Mesendoderm (in vitro differentiated cells): Measurements from ENCODE around the gene GAK.

ENCODE experiments used
- DNase-seq: peaks from one replicate; pipeline ENCODE4 v3.0.0; 2013
- H2AK5ac ChIP-seq: 2 replicates; pipeline ENCODE4 v1.6.1; 2013; ENCODE audit warnings: low read length, inconsistent platforms
- H2BK120ac ChIP-seq: 2 replicates; pipeline ENCODE4 v1.6.1; 2013; ENCODE audit warnings: low read depth, mild to moderate bottlenecking, low read length, moderate library complexity, mixed read lengths
- H2BK15ac ChIP-seq: replicated peaks from 2 replicates; pipeline ENCODE4 v1.6.1; 2013; ENCODE audit warnings: low read depth, mild to moderate bottlenecking, moderate library complexity
- H2BK5ac ChIP-seq: 2 replicates; pipeline ENCODE4 v1.6.1; 2013; ENCODE audit warnings: low read length, inconsistent platforms
- H3K18ac ChIP-seq: 2 replicates; pipeline ENCODE4 v1.6.1; 2013; ENCODE audit warnings: mild to moderate bottlenecking, low read length, mixed read lengths
- H3K23ac ChIP-seq: one replicate; pipeline ENCODE4 v1.6.1; 2013; ENCODE audit warnings: low read length
- H3K27ac ChIP-seq: 2 replicates; pipeline ENCODE4 v1.5.1; 2013; ENCODE audit warnings: low read depth, mild to moderate bottlenecking, inconsistent platforms, low read length, moderate library complexity
- H3K27me3 ChIP-seq: 2 replicates; pipeline ENCODE4 v1.6.1; 2013; ENCODE audit warnings: low read length, control low read depth, mild to moderate bottlenecking, inconsistent platforms; ENCODE audit not compliant: insufficient read depth, poor library complexity
- H3K36me3 ChIP-seq: 2 replicates; pipeline ENCODE4 v1.6.1; 2013; ENCODE audit warnings: low read length, inconsistent platforms; ENCODE audit not compliant: control insufficient read depth, insufficient read depth
- H3K4ac ChIP-seq: one replicate; pipeline ENCODE4 v1.6.1; 2013; ENCODE audit warnings: low read depth, mild to moderate bottlenecking, low read length, moderate library complexity
- H3K4me1 ChIP-seq: 2 replicates; pipeline ENCODE4 v1.6.1; 2013; ENCODE audit warnings: low read depth, low read length, inconsistent platforms; ENCODE audit not compliant: control insufficient read depth
- H3K4me2 ChIP-seq: 2 replicates; pipeline ENCODE4 v1.6.1; 2013; ENCODE audit warnings: low read length
- H3K4me3 ChIP-seq: 2 replicates; pipeline ENCODE4 v1.5.1; 2013; ENCODE audit warnings: mild to moderate bottlenecking, low read length
- H3K56ac ChIP-seq: one replicate; pipeline ENCODE4 v1.6.1; 2013; ENCODE audit warnings: low read length
- H3K79me1 ChIP-seq: 2 replicates; pipeline ENCODE4 v1.6.1; 2013; ENCODE audit warnings: low read length, inconsistent platforms
- H3K79me2 ChIP-seq: 2 replicates; pipeline ENCODE4 v1.6.1; 2013; ENCODE audit warnings: mild to moderate bottlenecking, low read length; ENCODE audit not compliant: control insufficient read depth, insufficient read depth
- H3K9ac ChIP-seq: 2 replicates; pipeline ENCODE4 v1.6.1; 2013; ENCODE audit warnings: low read length, inconsistent platforms
- H4K5ac ChIP-seq: one replicate; pipeline ENCODE4 v1.6.1; 2013; ENCODE audit warnings: low read length
- H4K8ac ChIP-seq: one replicate; pipeline ENCODE4 v1.6.1; 2013; ENCODE audit warnings: low read depth, mild to moderate bottlenecking, control low read depth, low read length, moderate library complexity
- WGBS: extraction: QIAGEN DNeasy Blood & Tissue Kit; methylation state at CpG from one replicate; pipeline ENCODE4 v1.1.7; 2013; ENCODE audit warnings: low lambda C conversion rate, missing lambda C conversion rate; ENCODE audit not compliant: insufficient coverage; ENCODE audit errors: extremely low coverage; 5-methylcytosine and 5-hydroxymethylcytosine counted together

GAK gene

DNA sequence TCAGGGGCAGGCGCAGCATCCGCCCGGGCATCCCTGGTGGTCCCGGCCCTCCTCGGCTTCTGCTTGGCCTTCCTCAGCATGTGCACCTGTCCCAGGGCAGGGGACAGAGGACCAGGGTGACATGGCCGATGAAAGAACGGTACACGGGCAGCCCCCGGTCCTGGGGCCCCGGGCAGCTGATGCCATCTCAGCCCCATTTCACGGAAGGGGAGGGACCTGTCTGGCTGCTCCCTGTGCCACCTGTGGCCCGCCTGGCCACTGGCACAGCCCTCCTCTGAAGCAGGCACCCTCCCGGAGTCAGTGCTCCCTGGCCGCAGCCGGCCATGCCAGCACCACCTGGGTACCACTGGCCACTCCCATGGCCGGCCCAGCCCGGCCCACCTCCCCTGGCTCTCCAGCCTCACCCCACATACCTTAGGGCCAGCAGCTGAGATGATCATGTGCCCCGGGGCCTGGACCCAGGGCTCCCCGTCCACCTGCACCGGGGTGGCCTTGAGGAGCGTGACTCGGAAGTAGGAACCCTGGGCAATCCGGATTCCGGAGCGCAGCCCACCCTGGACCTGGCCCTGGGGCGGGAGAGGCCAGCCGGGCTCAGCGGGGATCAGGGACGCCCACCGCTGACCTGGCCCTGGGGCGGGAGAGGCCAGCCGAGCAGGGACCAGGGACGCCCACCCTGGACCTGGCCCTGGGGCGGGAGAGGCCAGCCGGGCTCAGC lies 28.7 kb upstream of the GAK start:
- H2AK5ac ChIP-seq: no peak overlapping the region
- H3K27ac ChIP-seq: no peak overlapping the region
- H4K5ac ChIP-seq: no peak overlapping the region
- H3K27me3 ChIP-seq: no peaks in the 10 kb centered on the region
- H4K8ac ChIP-seq: no peak overlapping the region
- WGBS: no CpG with 5 or more reads among the region's 35 CpGs
- no peak overlapping the region for H3K4me3 ChIP-seq
- no peaks in the 10 kb centered on the region for H3K4me1 ChIP-seq
- no peaks in the 10 kb centered on the region for H3K36me3 ChIP-seq
- no peak overlapping the region for H3K23ac ChIP-seq
- no peak for DNase-seq
- H3K56ac ChIP-seq: no peak overlapping the region
- H3K79me1 ChIP-seq: no peaks in the 10 kb centered on the region
- H2BK120ac ChIP-seq: no peak overlapping the region
- H2BK15ac ChIP-seq: no peak overlapping the region
- no peaks in the 10 kb centered on the region for H3K79me2 ChIP-seq
- no peak overlapping the region for H3K18ac ChIP-seq
- H3K4ac ChIP-seq: no peak overlapping the region
- H3K9ac ChIP-seq: no peak overlapping the region
- no peak overlapping the region for H3K4me2 ChIP-seq
- H2BK5ac ChIP-seq: no peak overlapping the region

DNA sequence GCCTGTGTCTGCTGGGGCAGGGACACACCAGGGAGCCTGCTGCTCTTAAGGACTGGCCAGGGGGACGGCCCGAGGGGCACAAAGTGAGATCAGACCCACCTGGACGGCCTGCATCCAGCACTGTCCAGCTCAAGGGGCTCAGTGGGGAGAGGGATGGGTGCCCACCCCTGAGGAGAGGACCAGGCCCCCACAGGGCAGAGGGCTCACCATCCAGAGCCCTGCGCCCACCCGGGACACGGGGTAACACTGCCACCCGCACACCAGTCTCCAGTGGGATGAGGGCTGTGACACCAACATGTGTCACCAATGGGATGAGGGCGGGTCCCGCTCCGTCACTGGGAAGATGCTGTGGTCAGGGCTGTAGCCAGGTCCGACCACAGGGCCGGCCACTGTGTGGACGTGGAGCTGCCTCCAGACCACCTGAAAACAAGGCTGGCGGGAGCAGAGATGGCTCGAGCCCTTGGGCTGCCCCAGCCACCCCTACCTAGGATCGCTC lies 28.1 kb upstream of the GAK start:
- Histone ChIP-seq H3K4me3 (no peak overlapping the region), H2BK15ac (no peak overlapping the region), H3K4me1 (no peaks in the 10 kb centered on the region), H3K56ac (no peak overlapping the region), H3K18ac (no peak overlapping the region), H3K27me3 (no peaks in the 10 kb centered on the region), H3K4ac (no peak overlapping the region), H3K27ac (no peak overlapping the region), H4K8ac (no peak overlapping the region), H3K4me2 (no peak overlapping the region), H3K79me2 (no peaks in the 10 kb centered on the region), H3K36me3 (no peaks in the 10 kb centered on the region), H3K9ac (no peak overlapping the region), H4K5ac (no peak overlapping the region), H3K23ac (no peak overlapping the region), H3K79me1 (no peaks in the 10 kb centered on the region), H2BK120ac (no peak overlapping the region), H2BK5ac (no peak overlapping the region), H2AK5ac (no peak overlapping the region)
- no peak for DNase-seq
- no CpG with 5 or more reads among the region's 16 CpGs for WGBS

DNA sequence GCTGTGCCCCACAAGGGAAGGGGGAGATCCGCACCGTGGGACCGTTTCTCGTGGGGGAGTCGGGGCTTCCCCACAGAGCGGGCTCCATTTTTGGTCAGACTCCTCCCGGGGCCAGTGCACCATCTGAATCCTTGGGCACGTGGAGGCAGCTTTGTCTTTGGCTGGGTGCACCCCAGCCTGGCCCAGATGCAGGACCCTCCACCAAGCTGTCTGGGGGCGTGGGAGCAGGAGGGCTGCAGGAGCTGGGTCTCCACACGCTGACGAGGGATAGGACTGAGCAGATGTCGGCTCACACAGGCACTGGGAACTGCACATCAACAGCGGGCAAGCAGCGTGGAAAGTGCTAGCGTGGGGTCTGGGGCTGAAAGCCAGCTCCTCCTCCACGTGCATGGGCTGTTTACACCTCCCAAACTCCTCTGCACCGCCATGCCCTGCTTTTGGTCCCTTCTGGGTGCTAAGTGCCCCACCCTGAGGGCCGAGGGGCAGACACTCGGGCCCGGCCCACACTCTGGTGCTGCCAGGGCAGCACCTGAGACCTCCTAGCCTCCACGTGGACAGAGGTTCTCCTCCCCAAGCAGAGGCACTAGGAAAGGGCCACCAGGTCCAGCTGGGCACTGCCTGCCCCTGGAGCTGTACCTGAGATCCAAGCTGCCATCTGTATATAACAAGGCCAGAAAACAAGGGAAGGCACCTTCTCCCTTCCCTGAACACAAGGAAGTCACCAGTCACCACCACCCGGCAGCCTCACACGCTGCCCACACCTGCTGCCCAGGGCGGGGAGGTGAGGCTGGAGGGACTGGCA lies 27.4 kb upstream of the GAK start:
- no peak overlapping the region for H3K23ac ChIP-seq
- no peak overlapping the region for H4K8ac ChIP-seq
- DNase-seq: no peak
- H3K56ac ChIP-seq: no peak overlapping the region
- no peak overlapping the region for H3K4me2 ChIP-seq
- H3K79me1 ChIP-seq: no peaks in the 10 kb centered on the region
- H3K36me3 ChIP-seq: no peaks in the 10 kb centered on the region
- H3K4me3 ChIP-seq: no peak overlapping the region
- H3K27me3 ChIP-seq: no peaks in the 10 kb centered on the region
- H2BK120ac ChIP-seq: no peak overlapping the region
- no peaks in the 10 kb centered on the region for H3K79me2 ChIP-seq
- H2BK15ac ChIP-seq: no peak overlapping the region
- no peak overlapping the region for H3K18ac ChIP-seq
- no peak overlapping the region for H4K5ac ChIP-seq
- no CpG with 5 or more reads among the region's 24 CpGs for WGBS
- no peak overlapping the region for H3K9ac ChIP-seq
- H3K4me1 ChIP-seq: no peaks in the 10 kb centered on the region
- H2BK5ac ChIP-seq: no peak overlapping the region
- H3K27ac ChIP-seq: no peak overlapping the region
- H2AK5ac ChIP-seq: no peak overlapping the region
- no peak overlapping the region for H3K4ac ChIP-seq

DNA sequence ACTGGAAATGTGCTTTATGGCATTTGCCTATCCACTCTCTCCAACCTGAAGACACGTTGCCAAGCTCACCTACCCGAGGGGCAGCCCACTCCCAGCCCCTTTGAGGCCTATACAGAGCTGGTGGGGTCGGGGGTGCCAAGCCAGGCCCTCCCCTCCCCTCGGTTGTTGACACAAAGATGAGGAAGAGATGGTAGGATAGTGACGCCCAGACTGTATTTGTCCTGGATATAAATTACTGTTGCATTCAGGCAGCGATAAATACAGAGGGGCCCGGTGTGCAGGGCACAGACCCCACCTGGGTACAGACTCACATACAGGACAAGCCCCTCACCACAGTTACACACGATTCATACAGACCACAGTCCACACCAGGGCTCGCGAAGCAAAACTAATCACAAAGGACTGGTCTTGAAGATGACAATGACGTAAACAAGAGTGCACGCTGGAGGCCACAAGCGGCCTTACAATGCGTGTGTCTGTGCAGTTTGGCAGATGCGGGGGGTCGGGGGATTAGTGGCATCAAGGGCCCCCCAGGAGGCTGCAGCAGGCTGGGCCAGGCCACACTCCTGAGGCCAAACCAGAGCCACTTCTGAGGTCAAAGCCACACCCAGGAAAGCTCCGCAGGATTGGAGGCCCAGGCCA lies 26.7 kb upstream of the GAK start:
- H3K27ac ChIP-seq: no peak overlapping the region
- H2BK120ac ChIP-seq: no peak overlapping the region
- no peak overlapping the region for H3K9ac ChIP-seq
- H3K4me2 ChIP-seq: no peak overlapping the region
- no peak overlapping the region for H2AK5ac ChIP-seq
- no peaks in the 10 kb centered on the region for H3K4me1 ChIP-seq
- H4K5ac ChIP-seq: no peak overlapping the region
- H3K4ac ChIP-seq: no peak overlapping the region
- H3K79me2 ChIP-seq: no peaks in the 10 kb centered on the region
- no peak overlapping the region for H3K4me3 ChIP-seq
- no peak overlapping the region for H2BK15ac ChIP-seq
- WGBS: no CpG with 5 or more reads among the region's 17 CpGs
- no peak overlapping the region for H2BK5ac ChIP-seq
- no peaks in the 10 kb centered on the region for H3K27me3 ChIP-seq
- H3K56ac ChIP-seq: no peak overlapping the region
- H4K8ac ChIP-seq: no peak overlapping the region
- no peak for DNase-seq
- H3K36me3 ChIP-seq: no peaks in the 10 kb centered on the region
- H3K79me1 ChIP-seq: no peaks in the 10 kb centered on the region
- no peak overlapping the region for H3K23ac ChIP-seq
- no peak overlapping the region for H3K18ac ChIP-seq

DNA sequence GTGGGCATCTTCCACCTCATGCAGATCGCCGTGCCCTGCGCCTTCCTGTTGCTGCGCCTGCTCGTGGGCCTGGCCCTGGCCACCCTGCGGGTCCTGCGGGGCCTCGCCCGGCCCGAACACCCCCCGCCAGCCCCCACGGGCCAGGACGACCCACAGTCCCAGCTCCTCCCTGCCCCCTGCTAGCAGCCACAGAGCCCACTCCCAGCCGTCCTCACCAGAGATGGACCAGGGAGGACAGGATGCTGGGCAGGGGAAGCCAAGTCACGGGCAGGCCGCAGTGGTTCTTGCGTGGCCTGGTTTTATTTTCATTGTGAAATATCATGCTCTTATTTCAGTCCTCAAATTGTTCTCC lies 26.2 kb upstream of the GAK start:
- Histone ChIP-seq H3K4me1 (no peaks in the 10 kb centered on the region), H2AK5ac (no peak overlapping the region), H3K79me1 (no peaks in the 10 kb centered on the region), H2BK120ac (no peak overlapping the region), H3K27me3 (no peaks in the 10 kb centered on the region), H3K9ac (no peak overlapping the region), H4K5ac (no peak overlapping the region), H3K27ac (no peak overlapping the region), H3K23ac (no peak overlapping the region), H3K36me3 (no peaks in the 10 kb centered on the region), H3K4me2 (no peak overlapping the region), H3K4me3 (no peak overlapping the region), H3K79me2 (no peaks in the 10 kb centered on the region), H3K4ac (no peak overlapping the region), H3K56ac (no peak overlapping the region), H2BK5ac (no peak overlapping the region), H4K8ac (no peak overlapping the region), H2BK15ac (no peak overlapping the region), H3K18ac (no peak overlapping the region)
- WGBS: no CpG with 5 or more reads among the region's 17 CpGs
- DNase-seq: no peak
